ENCODE results near the gene ZBTB42. TPM values are rescaled to one million over a fixed set of nuclear protein-coding genes. Genes with fewer than 3 reads are reported as not detected.

Gene ZBTB42
- total RNA-seq, 3 donors from 2014 or later = 3.5 to 11.4 (median 9.2) TPM

- H3K27me3 ChIP-seq = no peaks in the 10 kb centered on the region
- no peak for DNase-seq (ENCODE audit: low spot score in 2 of 2)
- H3K4me3 ChIP-seq = no peak overlapping the region
- H3K4me1 ChIP-seq = peaks cover 0 to 5% of the 10 kb centered on the region in 2 donors
- H3K27ac ChIP-seq = peak overlapping the region in 1 of 2 donors; percentile 7
- H3K36me3 ChIP-seq = no peaks in the 10 kb centered on the region
- H3K9me3 ChIP-seq = no peaks in the 10 kb centered on the region
- intact Hi-C loops (cut with DNase I; ENCODE audit: low total_unique reads) = loop anchor here (2.0 kb wide), 1 partner anchor 55 kb away; no protein-coding TSS in a partner anchor
- no peak for TF ChIP-seq POLR2AphosphoS5 (IDR thresholded peaks at IDR 0.05)
- TF ChIP-seq POLR2A (IDR thresholded peaks at IDR 0.05) = no peak
- TF ChIP-seq CTCF (IDR thresholded peaks at IDR 0.05) = no peak
Measured at GRCh38 chr14:104770072-104770579, 30.8 kb upstream of the ZBTB42 start.

GRCh38 chr14:104770851-104771272 is 30.0 kb upstream of the ZBTB42 start:
- TF ChIP-seq POLR2A (IDR thresholded peaks at IDR 0.05) = no peak
- peak in 2 of 3 donors; percentile 18 to 44 for TF ChIP-seq CTCF (IDR thresholded peaks at IDR 0.05)
- no peak for TF ChIP-seq POLR2AphosphoS5 (IDR thresholded peaks at IDR 0.05)
- intact Hi-C loops (cut with DNase I; ENCODE audit: low total_unique reads) = loop anchor here (2.0 kb wide), 1 partner anchor 54 kb away; no protein-coding TSS in a partner anchor
- no peaks in the 10 kb centered on the region for H3K9me3 ChIP-seq
- H3K27ac ChIP-seq = no peak overlapping the region
- no peaks in the 10 kb centered on the region for H3K36me3 ChIP-seq
- H3K4me3 ChIP-seq = no peak overlapping the region
- H3K4me1 ChIP-seq = peaks cover 0 to 5% of the 10 kb centered on the region in 2 donors
- no peaks in the 10 kb centered on the region for H3K27me3 ChIP-seq
- no peak for DNase-seq (ENCODE audit: low spot score in 2 of 2)

GRCh38 chr14:104771374-104771773 is 29.5 kb upstream of the ZBTB42 start:
- DNase-seq (ENCODE audit: low spot score in 2 of 2) = no peak
- H3K27ac ChIP-seq = no peak overlapping the region
- H3K36me3 ChIP-seq = no peaks in the 10 kb centered on the region
- TF ChIP-seq CTCF (IDR thresholded peaks at IDR 0.05) = no peak
- TF ChIP-seq POLR2A (IDR thresholded peaks at IDR 0.05) = no peak
- no peak for TF ChIP-seq POLR2AphosphoS5 (IDR thresholded peaks at IDR 0.05)
- H3K9me3 ChIP-seq = no peaks in the 10 kb centered on the region
- intact Hi-C loops (cut with DNase I; ENCODE audit: low total_unique reads) = loop anchor here (2.0 kb wide), 1 partner anchor 53 kb away; no protein-coding TSS in a partner anchor
- H3K4me1 ChIP-seq = peaks cover 0 to 5% of the 10 kb centered on the region in 2 donors
- no peak overlapping the region for H3K4me3 ChIP-seq
- H3K27me3 ChIP-seq = no peaks in the 10 kb centered on the region

GRCh38 chr14:104771918-104772706 is 28.8 kb upstream of the ZBTB42 start:
- intact Hi-C loops (cut with DNase I; ENCODE audit: low total_unique reads) = loop anchor here (2.0 kb wide), 1 partner anchor 53 kb away; no protein-coding TSS in a partner anchor

More at GRCh38 chr14:104771918-104772706, 28.8 kb upstream of the ZBTB42 start:
- TF ChIP-seq CTCF (IDR thresholded peaks at IDR 0.05) (no peak), POLR2A (IDR thresholded peaks at IDR 0.05) (no peak), POLR2AphosphoS5 (IDR thresholded peaks at IDR 0.05) (no peak)
- Histone ChIP-seq H3K36me3 (no peaks in the 10 kb centered on the region), H3K4me3 (no peak overlapping the region), H3K9me3 (no peaks in the 10 kb centered on the region), H3K27ac (no peak overlapping the region), H3K4me1 (peaks cover 0 to 5% of the 10 kb centered on the region in 2 donors), H3K27me3 (no peaks in the 10 kb centered on the region)
- no peak for DNase-seq (ENCODE audit: low spot score in 2 of 2)
